HFF-Myc (cell line): Measurements from ENCODE around the gene SPINT2.

Experiments
- DNase-seq: peaks from one replicate; pipeline ENCODE4 v3.0.0-alpha.2; 2011; ENCODE audit warnings: low read depth; ENCODE audit errors: extremely low read depth
- H3K4me3 ChIP-seq: replicated peaks from 2 replicates; pipeline ENCODE4 v1.5.1; 2011; ENCODE audit warnings: low read depth, mild to moderate bottlenecking, control low read depth, low read length
- CTCF ChIP-seq: IDR thresholded peaks from 2 replicates; pipeline ENCODE4 v1.5.1; 2012; ENCODE audit warnings: mild to moderate bottlenecking, low read depth, low read length, control low read depth; ENCODE audit errors: missing control alignments

The SPINT2 gene

GRCh38 chr19:38321646-38322196 lies 57.3 kb downstream of the SPINT2 start:
- no peak for TF ChIP-seq CTCF
- H3K4me3 ChIP-seq = no peak overlapping the region
- no peak for DNase-seq

DNA sequence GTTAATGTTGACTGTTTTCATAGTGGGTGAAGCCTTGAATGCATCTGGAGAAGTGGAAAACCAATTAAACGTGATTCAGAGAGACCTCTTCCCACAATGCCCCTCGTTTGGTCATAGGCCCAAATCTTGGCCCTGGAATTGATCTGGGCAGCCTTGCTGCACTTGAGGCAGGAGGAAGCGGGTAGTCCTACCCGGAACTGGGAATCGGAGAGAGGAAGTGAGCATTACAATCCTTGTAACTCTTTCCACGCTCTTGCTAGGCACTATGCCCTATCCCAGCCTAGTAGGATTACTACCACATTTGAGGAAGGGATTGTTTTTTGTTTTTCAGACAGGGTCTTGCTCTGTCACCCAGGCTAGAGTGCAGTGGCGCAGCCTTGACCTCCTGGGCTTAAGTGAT lies 58.9 kb downstream of the SPINT2 start:
- DNase-seq = no peak
- TF ChIP-seq CTCF = no peak
- no peak overlapping the region for H3K4me3 ChIP-seq

- DNase-seq = no peak
- no peak for TF ChIP-seq CTCF
Observed at GRCh38 chr19:38324431-38324830, 60.1 kb downstream of the SPINT2 start.

DNA sequence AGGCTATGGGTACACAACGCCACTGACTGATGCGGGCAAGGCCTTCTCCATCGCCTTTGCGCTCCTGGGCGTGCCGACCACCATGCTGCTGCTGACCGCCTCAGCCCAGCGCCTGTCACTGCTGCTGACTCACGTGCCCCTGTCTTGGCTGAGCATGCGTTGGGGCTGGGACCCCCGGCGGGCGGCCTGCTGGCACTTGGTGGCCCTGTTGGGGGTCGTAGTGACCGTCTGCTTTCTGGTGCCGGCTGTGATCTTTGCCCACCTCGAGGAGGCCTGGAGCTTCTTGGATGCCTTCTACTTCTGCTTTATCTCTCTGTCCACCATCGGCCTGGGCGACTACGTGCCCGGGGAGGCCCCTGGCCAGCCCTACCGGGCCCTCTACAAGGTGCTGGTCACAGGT lies 62.2 kb downstream of the SPINT2 start:
- no peak for TF ChIP-seq CTCF
- H3K4me3 ChIP-seq = no peak overlapping the region
- no peak for DNase-seq

More at GRCh38 chr19:38324431-38324830, 60.1 kb downstream of the SPINT2 start:
- no peak overlapping the region for H3K4me3 ChIP-seq

GRCh38 chr19:38329651-38330050 lies 65.3 kb downstream of the SPINT2 start:
- TF ChIP-seq CTCF = no peak
- DNase-seq = no peak
- H3K4me3 ChIP-seq = no peak overlapping the region

DNA sequence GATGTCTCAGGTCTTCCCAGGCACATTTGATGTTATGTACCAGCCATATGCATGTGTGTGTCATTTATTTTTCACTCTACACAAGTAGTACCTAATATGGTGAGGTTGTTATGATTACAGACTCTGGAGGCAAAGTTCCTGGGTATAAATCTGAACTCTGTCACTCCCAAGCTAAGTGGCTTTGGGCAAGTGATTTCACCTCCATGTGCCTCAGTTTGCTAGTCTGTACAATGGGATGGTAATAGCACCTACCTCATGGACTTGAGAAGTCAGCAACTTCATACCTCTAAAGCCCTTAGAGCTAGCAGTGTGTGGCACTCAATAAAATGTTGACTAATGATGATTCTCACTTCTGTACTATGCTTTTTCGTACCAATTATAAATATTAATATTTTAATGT lies 67.4 kb downstream of the SPINT2 start:
- no peak overlapping the region for H3K4me3 ChIP-seq
- DNase-seq = no peak
- TF ChIP-seq CTCF = no peak

DNA sequence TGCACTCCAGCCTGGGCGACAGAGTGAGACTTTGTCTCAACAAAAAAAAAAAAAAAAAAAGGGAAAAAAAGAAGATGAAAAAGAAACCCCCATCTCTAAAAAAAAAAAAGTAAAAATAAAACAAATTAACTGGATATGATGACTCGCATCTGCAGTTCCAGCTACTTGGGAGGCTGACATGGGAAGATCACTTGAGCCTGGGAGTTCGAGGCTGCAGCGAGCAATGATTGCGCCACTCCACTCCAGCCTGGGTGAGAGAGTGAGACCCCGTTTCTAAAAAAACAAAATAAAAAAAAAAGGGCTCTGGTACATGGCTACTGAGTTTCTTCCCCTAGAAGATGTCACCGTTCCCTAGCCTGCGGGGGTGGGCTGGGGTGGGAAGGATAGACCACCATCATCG lies 68.9 kb downstream of the SPINT2 start:
- DNase-seq = no peak
- no peak overlapping the region for H3K4me3 ChIP-seq
- no peak for TF ChIP-seq CTCF
